Measurements from ENCODE around the gene ARFGAP1. TPM values are rescaled to one million over a fixed set of nuclear protein-coding genes. Genes with fewer than 3 reads are reported as not detected.

Gene ARFGAP1
- total RNA-seq, 4 donors from 2014 or later, result 34.4 to 306 (median 99.3) TPM

GRCh38 chr20:63306673-63307537 is 34.3 kb downstream of the ARFGAP1 start:
- no peak overlapping the region for H3K4me3 ChIP-seq
- peaks cover 0 to 10% of the 10 kb centered on the region in 2 donors for H3K27me3 ChIP-seq

GRCh38 chr20:63307538-63308217 is 35.1 kb downstream of the ARFGAP1 start:
- intact Hi-C loops (cut with DNase I; ENCODE audit: low total_unique reads), result no loop called here
- TF ChIP-seq, protein P1, sequence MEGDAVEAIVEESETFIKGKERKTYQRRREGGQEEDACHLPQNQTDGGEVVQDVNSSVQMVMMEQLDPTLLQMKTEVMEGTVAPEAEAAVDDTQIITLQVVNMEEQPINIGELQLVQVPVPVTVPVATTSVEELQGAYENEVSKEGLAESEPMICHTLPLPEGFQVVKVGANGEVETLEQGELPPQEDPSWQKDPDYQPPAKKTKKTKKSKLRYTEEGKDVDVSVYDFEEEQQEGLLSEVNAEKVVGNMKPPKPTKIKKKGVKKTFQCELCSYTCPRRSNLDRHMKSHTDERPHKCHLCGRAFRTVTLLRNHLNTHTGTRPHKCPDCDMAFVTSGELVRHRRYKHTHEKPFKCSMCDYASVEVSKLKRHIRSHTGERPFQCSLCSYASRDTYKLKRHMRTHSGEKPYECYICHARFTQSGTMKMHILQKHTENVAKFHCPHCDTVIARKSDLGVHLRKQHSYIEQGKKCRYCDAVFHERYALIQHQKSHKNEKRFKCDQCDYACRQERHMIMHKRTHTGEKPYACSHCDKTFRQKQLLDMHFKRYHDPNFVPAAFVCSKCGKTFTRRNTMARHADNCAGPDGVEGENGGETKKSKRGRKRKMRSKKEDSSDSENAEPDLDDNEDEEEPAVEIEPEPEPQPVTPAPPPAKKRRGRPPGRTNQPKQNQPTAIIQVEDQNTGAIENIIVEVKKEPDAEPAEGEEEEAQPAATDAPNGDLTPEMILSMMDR (IDR thresholded peaks at IDR 0.05), result no peak
- TF ChIP-seq POLR2A (IDR thresholded peaks at IDR 0.05), result no peak
- DNase-seq, result no peak
- no peak overlapping the region for H3K27ac ChIP-seq
- H3K36me3 ChIP-seq, result no peaks in the 10 kb centered on the region
- peaks cover 0 to 10% of the 10 kb centered on the region in 2 donors for H3K27me3 ChIP-seq
- no peaks in the 10 kb centered on the region for H3K9me3 ChIP-seq
- no peak overlapping the region for H3K4me3 ChIP-seq
- no peaks in the 10 kb centered on the region for H3K4me1 ChIP-seq

More at GRCh38 chr20:63306673-63307537, 34.3 kb downstream of the ARFGAP1 start:
- no peak for DNase-seq
- no peaks in the 10 kb centered on the region for H3K4me1 ChIP-seq
- H3K36me3 ChIP-seq, result no peaks in the 10 kb centered on the region
- intact Hi-C loops (cut with DNase I; ENCODE audit: low total_unique reads), result no loop called here
- TF ChIP-seq POLR2A (IDR thresholded peaks at IDR 0.05), result no peak
- TF ChIP-seq, protein P1 (IDR thresholded peaks at IDR 0.05), result no peak
- H3K9me3 ChIP-seq, result no peaks in the 10 kb centered on the region
- no peak overlapping the region for H3K27ac ChIP-seq

DNA sequence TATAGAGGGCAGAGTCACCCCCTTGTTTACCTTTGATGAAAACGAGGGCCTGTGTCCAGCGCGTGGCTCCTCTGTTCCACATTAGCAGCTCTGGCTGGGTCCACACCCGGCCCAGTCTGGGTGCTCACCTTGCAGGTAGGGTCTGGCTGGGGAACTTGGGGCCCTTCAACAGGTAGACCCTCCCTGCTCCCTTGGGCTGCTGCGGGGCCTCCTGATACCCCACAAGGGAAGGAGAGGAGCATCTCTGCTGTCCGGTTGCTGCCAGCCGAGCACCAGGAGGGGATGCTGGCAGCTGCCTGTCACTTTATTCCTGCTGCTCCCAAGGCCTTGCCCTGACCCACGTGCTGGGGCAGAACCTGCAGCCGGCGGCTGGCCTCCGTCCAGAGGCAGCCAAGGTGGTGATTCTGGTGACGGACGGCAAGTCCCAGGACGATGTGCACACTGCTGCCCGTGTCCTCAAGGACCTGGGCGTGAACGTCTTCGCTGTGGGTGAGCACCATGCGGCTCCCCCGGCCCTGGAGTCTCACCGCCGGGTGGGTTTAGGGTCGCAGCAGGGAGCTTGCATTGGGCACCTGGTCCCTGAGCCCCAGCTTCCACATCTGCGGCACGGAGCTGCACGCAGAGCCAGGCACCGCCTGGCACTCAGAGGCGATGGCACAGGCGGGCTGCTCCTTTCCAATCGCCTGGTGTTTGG is 35.8 kb downstream of the ARFGAP1 start:
- Histone ChIP-seq H3K4me3 (no peak overlapping the region), H3K36me3 (no peaks in the 10 kb centered on the region), H3K27ac (no peak overlapping the region), H3K9me3 (no peaks in the 10 kb centered on the region), H3K27me3 (peaks cover 0 to 10% of the 10 kb centered on the region in 2 donors), H3K4me1 (no peaks in the 10 kb centered on the region)
- no peak for TF ChIP-seq POLR2A (IDR thresholded peaks at IDR 0.05)
- TF ChIP-seq, protein P1 (IDR thresholded peaks at IDR 0.05), result no peak
- no peak for DNase-seq
- intact Hi-C loops (cut with DNase I; ENCODE audit: low total_unique reads), result no loop called here

DNA sequence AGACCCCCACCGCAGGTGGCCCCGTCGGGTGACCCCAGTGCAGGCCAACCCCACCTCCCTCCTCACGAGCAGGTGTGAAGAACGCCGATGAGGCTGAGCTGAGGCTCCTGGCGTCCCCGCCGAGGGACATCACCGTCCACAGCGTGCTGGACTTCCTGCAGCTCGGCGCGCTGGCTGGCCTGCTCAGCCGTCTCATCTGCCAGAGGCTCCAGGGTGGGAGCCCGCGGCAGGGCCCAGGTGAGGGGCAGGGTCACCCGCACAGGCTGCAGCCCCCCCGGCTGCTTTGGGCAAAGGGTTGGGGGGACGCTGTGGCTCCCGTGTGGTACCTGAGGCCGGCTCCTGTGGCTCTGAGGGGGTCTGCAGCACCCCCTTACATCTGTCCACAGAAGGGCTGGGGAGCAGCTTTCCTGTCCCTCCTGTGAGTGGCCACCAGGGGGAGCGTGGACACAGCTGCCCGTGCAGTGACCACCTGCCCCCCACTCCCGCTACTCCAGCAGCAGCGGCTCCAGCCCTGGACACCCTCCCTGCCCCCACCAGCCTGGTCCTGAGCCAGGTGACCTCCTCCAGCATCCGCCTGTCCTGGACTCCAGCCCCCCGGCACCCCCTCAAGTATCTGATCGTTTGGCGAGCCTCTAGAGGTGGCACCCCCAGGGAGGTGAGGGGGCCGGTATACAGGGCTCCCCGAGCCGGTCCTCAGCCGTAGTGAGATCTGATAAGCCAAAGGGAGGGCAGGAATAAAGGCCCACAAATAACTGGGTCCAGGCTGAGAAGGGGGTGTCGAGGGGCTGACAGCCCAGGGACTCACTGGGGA is 36.9 kb downstream of the ARFGAP1 start:
- Histone ChIP-seq H3K36me3 (no peaks in the 10 kb centered on the region), H3K27me3 (peaks cover 0 to 10% of the 10 kb centered on the region in 2 donors), H3K4me1 (no peaks in the 10 kb centered on the region), H3K9me3 (no peaks in the 10 kb centered on the region), H3K4me3 (no peak overlapping the region), H3K27ac (no peak overlapping the region)
- TF ChIP-seq, protein P1 (IDR thresholded peaks at IDR 0.05), result peak; percentile 62 to 68 (median 66)
- TF ChIP-seq POLR2A (IDR thresholded peaks at IDR 0.05), result no peak
- intact Hi-C loops (cut with DNase I; ENCODE audit: low total_unique reads), result loop anchor here (5.0 kb wide), 1 partner anchor 272 kb away; no protein-coding TSS in a partner anchor
- peak in 1 of 2 donors; percentile 39 for DNase-seq

Measured in uterus (tissue), 4 donors.